Measurements from ENCODE around the gene ATG13.

GRCh38 chr11:46721286-46721685, 103.9 kb downstream of the ATG13 start:
- TF ChIP-seq CTCF (IDR thresholded peaks at IDR 0.05) (no peak), POLR2A (IDR thresholded peaks at IDR 0.05) (no peak)

Measured in heart left ventricle (tissue), 13 donors.